HG03565 (cell line): Measurements from ENCODE around the gene XIRP1.

ENCODE experiments used
- ATAC-seq: cut with Tn5 transposase; IDR thresholded peaks from one replicate; pipeline ENCODE4 v1.9.1; 2021; ENCODE audit warnings: mild to moderate bottlenecking, moderate library complexity; ENCODE audit not compliant: unreplicated experiment

XIRP1 gene

GRCh38 chr3:39147711-39148434, 44.5 kb downstream of the XIRP1 start:
- no peak for ATAC-seq

GRCh38 chr3:39146611-39147591, 45.5 kb downstream of the XIRP1 start:
- no peak for ATAC-seq

DNA sequence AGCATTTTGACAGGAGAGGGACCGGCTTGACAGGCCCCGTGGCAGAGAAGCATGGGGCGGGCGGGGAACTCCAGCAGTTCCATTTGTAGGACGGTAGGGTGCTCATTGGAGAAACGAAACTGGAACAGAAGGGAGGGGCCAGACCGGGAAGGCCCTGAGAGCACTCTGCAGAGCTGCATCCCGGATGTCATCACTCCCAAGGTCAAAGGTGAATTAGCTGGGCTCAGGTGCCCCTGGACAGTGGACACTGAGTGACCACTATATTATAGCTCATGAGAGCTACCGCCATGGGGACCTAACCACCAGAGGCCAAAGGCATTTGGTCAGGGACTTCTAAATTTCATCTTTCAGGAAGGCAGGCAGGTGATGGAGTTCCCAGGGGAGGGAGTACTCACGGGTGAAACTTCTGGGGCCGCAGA, 46.3 kb downstream of the XIRP1 start:
- ATAC-seq, result no peak

DNA sequence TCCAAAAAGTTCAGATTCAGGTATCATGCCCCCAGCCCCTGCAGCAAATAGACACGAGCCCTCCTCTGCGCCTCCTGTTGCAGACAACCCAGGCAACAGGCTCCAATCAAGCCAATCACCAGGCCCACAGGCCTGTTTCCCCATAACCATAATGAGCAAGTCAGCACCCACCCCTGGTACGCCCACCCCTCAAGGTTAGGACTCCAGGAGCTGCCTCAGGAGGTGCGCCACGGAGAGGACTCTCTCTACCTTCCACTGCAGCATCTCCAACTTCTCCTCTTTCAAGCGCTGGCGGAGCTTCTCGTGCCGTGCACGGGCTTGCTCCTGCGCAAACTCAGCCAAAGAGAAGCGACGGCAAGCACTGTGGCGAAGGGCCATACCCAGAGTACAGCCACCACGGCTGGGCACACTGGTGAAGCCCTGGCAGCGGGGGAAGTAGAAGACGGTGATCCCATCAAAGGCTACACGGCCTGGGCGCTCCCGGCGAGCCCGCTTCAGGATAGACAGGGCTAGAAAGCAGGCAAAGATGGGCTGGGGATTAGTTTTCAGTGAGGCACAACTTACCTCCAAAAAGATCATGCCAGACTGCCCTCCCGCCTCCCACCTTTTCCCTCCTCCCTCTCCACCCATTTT, 47.5 kb downstream of the XIRP1 start:
- ATAC-seq, result no peak

DNA sequence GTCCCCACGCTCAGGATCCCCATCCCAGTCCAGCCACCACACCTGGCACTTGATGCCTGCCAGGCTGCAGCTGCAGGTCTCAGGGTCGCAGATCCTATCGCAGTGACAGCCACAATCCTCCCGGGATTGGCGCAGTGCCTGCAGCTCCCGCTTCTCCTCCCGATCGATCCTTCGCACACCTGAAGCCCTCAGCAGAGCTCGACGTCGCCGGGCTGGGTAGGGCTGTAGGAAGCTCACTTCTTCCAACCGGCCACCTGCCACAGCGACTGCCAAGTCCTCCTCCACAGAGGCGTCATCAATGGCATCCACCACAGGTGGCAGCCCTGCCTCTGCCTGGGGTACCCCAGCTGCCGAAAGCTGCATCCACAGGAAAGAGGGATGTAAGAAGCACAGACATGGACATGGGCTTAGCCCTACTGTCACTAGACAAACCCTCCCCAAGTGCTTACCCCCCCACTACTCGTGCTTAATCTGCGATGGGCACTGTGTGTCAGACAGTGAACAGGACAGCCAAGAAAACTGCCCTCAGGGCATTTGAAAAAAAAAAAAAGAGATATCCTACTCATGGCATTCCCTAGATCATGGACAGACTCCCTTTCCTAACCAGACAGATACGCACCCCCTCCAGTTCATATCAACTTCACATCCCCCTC, 48.2 kb downstream of the XIRP1 start:
- ATAC-seq, result no peak

- no peak for ATAC-seq
Measured at GRCh38 chr3:39143051-39143885, 49.1 kb downstream of the XIRP1 start.

- ATAC-seq, result no peak
Measured at GRCh38 chr3:39142067-39142466, 50.3 kb downstream of the XIRP1 start.

DNA sequence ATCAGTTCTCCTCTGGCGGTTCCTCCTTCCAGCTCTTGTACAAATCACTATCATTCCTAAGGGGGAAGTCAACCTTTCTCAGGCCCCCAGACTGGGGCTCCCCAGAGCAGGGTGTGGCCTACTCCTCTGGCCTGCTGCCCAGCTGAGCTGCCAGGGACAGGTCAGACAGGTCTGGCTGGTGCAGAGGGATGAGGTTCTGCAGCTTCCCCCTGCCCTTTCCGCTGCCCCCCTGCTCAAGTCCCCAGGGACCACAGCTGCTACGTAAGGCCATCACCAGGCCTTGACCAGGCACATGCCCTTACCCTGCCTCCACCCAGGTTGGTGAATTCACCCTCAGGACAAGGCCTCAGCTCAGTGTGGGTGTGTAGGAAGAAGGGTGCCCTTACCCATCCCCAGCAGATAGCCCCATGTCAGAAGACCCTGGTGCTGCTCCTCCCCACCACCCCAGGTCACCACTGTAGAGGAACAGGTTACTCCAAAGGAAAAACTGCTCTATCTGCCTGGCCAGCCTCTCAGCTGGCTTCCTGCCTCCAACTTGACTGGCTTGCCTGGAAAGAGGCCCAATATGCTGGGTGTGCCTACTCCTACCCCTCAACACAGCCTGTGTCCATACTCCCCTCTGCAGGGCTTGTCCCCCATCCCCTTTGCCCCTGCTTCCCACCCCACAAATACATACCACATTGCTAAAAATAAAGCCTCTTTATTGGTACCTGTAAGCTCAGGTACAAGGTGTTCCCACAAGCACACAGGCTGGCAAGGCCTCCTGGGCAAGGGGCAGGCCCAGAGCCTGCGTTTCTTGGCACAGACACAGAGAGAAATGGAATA, 51.0 kb downstream of the XIRP1 start:
- no peak for ATAC-seq

DNA sequence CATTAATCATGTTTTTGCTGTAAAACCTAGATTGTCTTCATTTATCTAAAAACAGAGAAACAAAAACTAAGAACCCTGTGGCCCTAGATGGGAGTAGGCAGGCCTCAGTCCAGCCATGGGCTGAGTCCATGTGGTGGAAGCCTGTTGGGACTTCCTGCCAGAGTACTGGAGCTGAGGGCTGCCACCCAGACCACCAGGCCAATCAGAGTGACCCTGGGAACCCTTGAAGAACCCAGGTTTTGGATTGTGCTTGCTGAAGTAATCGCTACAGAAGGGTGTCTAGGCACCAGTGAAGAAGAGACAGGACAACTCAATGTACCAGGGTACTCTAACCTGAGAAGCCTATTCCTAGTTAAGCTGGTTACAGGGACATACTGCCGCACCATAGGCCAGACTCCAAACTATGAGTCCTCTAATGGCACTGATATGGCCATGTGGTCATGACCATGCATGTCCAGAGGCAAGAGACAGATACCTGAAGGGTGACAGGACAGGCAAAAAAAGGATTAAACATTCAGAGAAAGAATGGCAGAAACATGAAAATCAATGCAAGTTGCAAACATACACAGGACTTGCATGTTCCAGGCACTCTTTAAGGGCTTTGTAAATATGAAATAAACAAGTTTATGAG, 51.9 kb downstream of the XIRP1 start:
- no peak for ATAC-seq

GRCh38 chr3:39139442-39139841, 53.0 kb downstream of the XIRP1 start:
- ATAC-seq, result no peak

- ATAC-seq, result no peak
Measured at GRCh38 chr3:39138804-39139415, 53.5 kb downstream of the XIRP1 start.

DNA sequence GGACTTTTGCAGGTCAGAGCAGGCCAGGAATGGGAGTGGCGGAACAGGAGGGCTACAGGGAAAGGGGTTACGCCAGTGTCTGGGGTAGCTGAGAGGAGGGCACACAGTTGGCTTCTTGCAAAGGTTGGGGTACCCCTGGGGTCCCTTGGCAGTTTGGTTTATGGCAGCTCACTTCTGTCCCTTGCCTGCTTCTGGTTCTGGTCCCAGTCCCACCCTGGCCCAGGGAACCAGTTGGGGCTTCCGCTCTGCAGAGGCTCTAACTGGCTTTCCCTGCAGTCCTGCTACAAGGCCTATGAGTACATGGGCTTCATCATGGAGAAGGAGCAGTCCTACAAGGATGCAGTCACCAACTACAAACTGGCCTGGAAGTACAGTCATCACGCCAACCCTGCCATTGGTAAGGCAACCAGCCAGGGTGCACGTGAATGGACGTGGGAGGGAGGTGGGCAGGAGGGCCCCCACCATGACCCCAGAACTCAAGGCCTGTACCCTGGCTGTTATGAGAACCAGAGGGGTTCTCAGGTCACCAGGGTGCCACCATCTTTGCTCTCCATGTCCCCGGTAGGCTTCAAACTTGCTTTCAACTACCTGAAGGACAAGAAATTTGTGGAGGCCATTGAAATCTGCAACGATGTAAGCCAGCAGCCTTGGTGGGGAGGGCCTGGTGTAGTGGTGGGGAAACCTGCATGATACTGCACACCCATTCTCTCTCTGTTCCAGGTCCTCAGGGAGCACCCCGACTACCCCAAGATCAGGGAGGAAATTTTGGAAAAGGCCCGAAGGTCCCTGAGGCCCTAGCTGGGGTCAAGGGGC, 54.2 kb downstream of the XIRP1 start:
- no peak for ATAC-seq

- no peak for ATAC-seq
Measured at GRCh38 chr3:39137435-39137936, 54.9 kb downstream of the XIRP1 start.

DNA sequence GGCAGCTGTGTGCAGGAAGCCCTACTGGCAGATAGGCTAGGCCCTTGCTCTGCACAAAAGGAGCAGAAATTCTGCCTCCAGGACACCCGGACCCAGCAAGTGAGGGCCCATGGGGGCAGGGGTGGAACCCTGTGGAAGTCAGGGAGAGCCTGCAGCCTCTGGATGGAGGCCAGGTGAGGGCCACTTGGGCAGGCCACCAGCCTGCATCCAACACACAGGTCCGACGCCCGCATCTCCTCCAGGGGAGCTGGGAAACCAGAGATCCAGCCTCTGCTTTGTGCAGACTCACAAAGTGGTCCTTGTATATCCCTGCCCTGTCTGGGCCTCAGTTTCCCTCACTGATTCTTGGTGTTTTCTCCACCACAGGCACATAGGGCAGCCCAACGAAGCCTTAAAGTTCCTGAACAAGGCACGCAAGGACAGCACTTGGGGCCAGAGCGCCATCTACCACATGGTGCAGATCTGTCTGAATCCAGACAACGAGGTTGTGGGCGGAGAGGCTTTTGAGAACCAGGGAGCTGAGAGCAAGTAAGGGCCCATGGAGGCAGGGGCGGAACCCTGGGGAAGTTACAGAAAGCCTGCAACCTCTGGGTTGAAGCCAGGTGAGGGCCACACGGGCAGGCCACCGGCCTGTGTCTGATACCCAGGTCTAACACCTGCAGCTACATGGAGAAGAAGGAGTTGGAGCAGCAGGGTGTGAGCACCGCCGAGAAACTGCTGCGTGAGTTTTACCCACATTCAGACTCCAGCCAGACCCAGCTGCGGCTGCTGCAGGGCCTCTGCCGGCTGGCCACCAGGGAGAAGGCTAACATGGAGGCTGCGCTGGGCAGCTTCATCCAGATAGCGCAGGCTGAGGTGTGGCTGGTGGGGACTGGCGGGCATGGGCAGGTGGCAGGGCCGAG, 55.6 kb downstream of the XIRP1 start:
- no peak for ATAC-seq

GRCh38 chr3:39135170-39135805, 57.1 kb downstream of the XIRP1 start:
- ATAC-seq, result no peak

GRCh38 chr3:39134305-39134704, 58.1 kb downstream of the XIRP1 start:
- no peak for ATAC-seq
